K562 (cell line): ENCODE results near the gene USP10. TPM values are rescaled to one million over a fixed set of nuclear protein-coding genes. Genes with fewer than 3 reads are reported as not detected.

ENCODE experiments used
- ATAC-seq: fragments of 200-7000 bp; cut with Tn5 transposase; 3 replicates; pipeline ENCODE4 v1.9.1; 2020; ENCODE audit warnings: moderate library complexity
- BruUV-seq: library from RNA; stranded (reverse); fragments of 400-500 nt; replicated peaks from 2 replicates; lab custom pipeline; 2021; lab: Mats Ljungman, UMichigan
- CTCF ChIA-PET: fragments of 300-600 bp; formaldehyde crosslinking; extraction: SDS; loops from one replicate; lab custom pipeline; 2021; ENCODE audit warnings: low intra/inter-chr PET ratio; lab: Yijun Ruan, JAX
- POLR2A ChIA-PET: fragments of 300-600, 350-650 bp; sonication (Branson Sonifier 250); formaldehyde crosslinking; extraction: SDS; loops from one replicate; lab custom pipeline; 2021; ENCODE audit warnings: antibody characterized with exemption, inconsistent platforms; lab: Yijun Ruan, JAX
- DNase-seq, 4 experiments: peaks; one replicate each; pipeline versions ENCODE4 v3.0.0 to v3.0.0-alpha.2; 2011 to 2018; ENCODE audit warnings: low spot score in 3 of 4, mixed read lengths in 3 of 4; ENCODE audit errors: extremely low read depth in 1 of 4
- FAIRE-seq: peaks from 2 replicates; lab custom pipeline; 2011; peaks lifted over from hg19 to GRCh38; lab: Jason Lieb, UNC
- H2AFZ ChIP-seq: 2 replicates; pipeline ENCODE4 v1.6.0; 2011; ENCODE audit warnings: low read depth, low read length, control low read depth, inconsistent platforms
- H3K27ac ChIP-seq: fragments of 200-600 bp; 3 replicates; pipeline ENCODE4 v1.8.0; 2011; ENCODE audit warnings: low read depth, mild to moderate bottlenecking, control low read depth, inconsistent platforms, low read length, moderate library complexity, mixed read lengths; ENCODE audit errors: extremely low read depth
- H3K27me3 ChIP-seq, 2 experiments: fragments of 300-600 bp in 1 of 2; 2 replicates in 1 of 2; 3 replicates in 1 of 2; pipeline versions ENCODE4 v1.6.0 to v1.8.0; 2011; ENCODE audit warnings: inconsistent platforms in 2 of 2, low read length in 2 of 2, mild to moderate bottlenecking in 1 of 2, mixed read lengths in 1 of 2, moderate library complexity in 1 of 2; ENCODE audit not compliant: control insufficient read depth in 2 of 2, insufficient read depth in 2 of 2
- H3K36me3 ChIP-seq: fragments of 300-600 bp; 3 replicates; pipeline ENCODE4 v1.8.0; 2011; ENCODE audit warnings: mild to moderate bottlenecking, low read length, inconsistent platforms; ENCODE audit not compliant: control insufficient read depth, insufficient read depth
- H3K4me1 ChIP-seq, 2 experiments: fragments of 200-600 bp in 1 of 2; replicated peaks in 1 of 2; 2 replicates in 1 of 2; 3 replicates in 1 of 2; pipeline versions ENCODE4 v1.5.1 to v1.8.0; 2011; ENCODE audit warnings: inconsistent platforms in 2 of 2, low read length in 2 of 2, mild to moderate bottlenecking in 1 of 2, mixed read lengths in 1 of 2, moderate library complexity in 1 of 2; ENCODE audit not compliant: control insufficient read depth in 2 of 2, insufficient read depth in 2 of 2
- H3K4me2 ChIP-seq: 2 replicates; pipeline ENCODE4 v1.6.1; 2011; ENCODE audit warnings: low read length, control low read depth, inconsistent platforms, mixed read lengths; ENCODE audit not compliant: insufficient read depth
- H3K4me3 ChIP-seq: fragments of 200-600 bp; sonication (generic), shearing (Covaris generic); 2 replicates; pipeline ENCODE4 v1.5.1; 2016; ENCODE audit warnings: control low read depth, inconsistent platforms
- H3K79me2 ChIP-seq: fragments of 200-600 bp; 3 replicates; pipeline ENCODE4 v1.8.0; 2011; ENCODE audit warnings: low read length, inconsistent platforms; ENCODE audit not compliant: control insufficient read depth, insufficient read depth
- H3K9ac ChIP-seq, 2 experiments: 2 replicates each; pipeline versions ENCODE4 v1.6.0 to v1.6.1; 2011; ENCODE audit warnings: low read depth in 2 of 2, low read length in 2 of 2, control low read depth in 1 of 2, inconsistent platforms in 1 of 2, mild to moderate bottlenecking in 1 of 2, mixed read lengths in 1 of 2; ENCODE audit not compliant: insufficient read depth in 1 of 2
- H3K9me1 ChIP-seq: one replicate; pipeline ENCODE4 v1.6.0; 2011; ENCODE audit warnings: inconsistent platforms, mild to moderate bottlenecking, low read length, moderate library complexity; ENCODE audit not compliant: control insufficient read depth, insufficient read depth
- H3K9me3 ChIP-seq: replicated peaks from 2 replicates; pipeline ENCODE4 v1.5.1; 2011; ENCODE audit warnings: low read depth, low read length, inconsistent platforms; ENCODE audit not compliant: control insufficient read depth, insufficient read depth
- H4K20me1 ChIP-seq: replicated peaks from 2 replicates; pipeline ENCODE4 v1.6.1; 2011; ENCODE audit warnings: low read length, inconsistent platforms, mixed read lengths; ENCODE audit not compliant: control insufficient read depth, insufficient read depth
- BMI1 ChIP-seq: fragments of 150-350 bp; IDR thresholded peaks from 2 replicates; pipeline ENCODE4 v1.6.1; 2014; ENCODE audit warnings: low read length
- ELF1 ChIP-seq: fragments of 200-800 bp; sonication (Bioruptor generic); IDR thresholded peaks from 2 replicates; pipeline ENCODE4 v1.6.1; 2016; ENCODE audit warnings: missing genetic modification characterization, missing compliant biosample characterization
- HDGF ChIP-seq: fragments of 450-650 bp; IDR thresholded peaks from 2 replicates; pipeline ENCODE4 v1.6.1; 2016
- HNRNPL ChIP-seq: fragments of 200-400 bp; formaldehyde crosslinking; IDR thresholded peaks from 2 replicates; pipeline ENCODE4 v1.6.1; 2017; ENCODE audit warnings: low read depth, mild to moderate bottlenecking, low read length
- KDM2B ChIP-seq: fragments of 250-450 bp; sonication (Bioruptor Pico); IDR thresholded peaks from 2 replicates; pipeline ENCODE4 v1.8.0; 2021; ENCODE audit warnings: mild to moderate bottlenecking, moderate library complexity
- MCM3 ChIP-seq: fragments of 450-650 bp; IDR thresholded peaks from 2 replicates; pipeline ENCODE4 v1.6.1; 2016
- SAFB ChIP-seq: fragments of 200-400 bp; formaldehyde crosslinking; IDR thresholded peaks from 2 replicates; pipeline ENCODE4 v1.6.1; 2017; ENCODE audit warnings: low read depth, low read length, borderline replicate concordance
- SIN3B ChIP-seq: fragments of 450-650 bp; IDR thresholded peaks from 2 replicates; pipeline ENCODE4 v1.6.1; 2017; ENCODE audit warnings: low read depth, mild to moderate bottlenecking, moderate library complexity
- SUPT5H ChIP-seq: fragments of 450-650 bp; IDR thresholded peaks from 2 replicates; pipeline ENCODE4 v1.6.1; 2016
- TAF1 ChIP-seq: IDR thresholded peaks from 2 replicates; pipeline ENCODE4 v1.6.1; 2011; ENCODE audit warnings: mild to moderate bottlenecking, low read length, moderate library complexity; ENCODE audit not compliant: insufficient read depth, control insufficient read depth, severe bottlenecking; ENCODE audit errors: extremely low read depth
- YY1 ChIP-seq, 3 experiments: IDR thresholded peaks; 2 replicates each; pipeline ENCODE4 v1.6.1; 2011; ENCODE audit warnings: low read length in 2 of 3, mild to moderate bottlenecking in 2 of 3, moderate library complexity in 2 of 3, borderline replicate concordance in 1 of 3, control low read depth in 1 of 3, low read depth in 1 of 3; ENCODE audit not compliant: insufficient read depth in 3 of 3, insufficient replicate concordance in 2 of 3, control insufficient read depth in 1 of 3, insufficient read length in 1 of 3; ENCODE audit errors: extremely low read depth in 1 of 3
- ZC3H8 ChIP-seq: fragments of 450-650 bp; IDR thresholded peaks from 2 replicates; pipeline ENCODE4 v1.6.1; 2017
- ZFP30 ChIP-seq: fragments of 250-450 bp; sonication (Bioruptor Pico); IDR thresholded peaks from 2 replicates; pipeline ENCODE4 v1.8.0; 2022; ENCODE audit warnings: moderate library complexity, mild to moderate bottlenecking, inconsistent platforms, borderline replicate concordance
- ZKSCAN3 ChIP-seq: fragments of 250-450 bp; sonication (Bioruptor Pico); IDR thresholded peaks from 2 replicates; pipeline ENCODE4 v1.4.0; 2020
- ZNF589 ChIP-seq: fragments of 200-800 bp; sonication (Bioruptor generic); IDR thresholded peaks from 2 replicates; pipeline ENCODE4 v1.6.1; 2016; ENCODE audit warnings: low read depth, missing genetic modification characterization, missing compliant biosample characterization
- ZNF668 ChIP-seq: fragments of 250-450 bp; sonication (Bioruptor Pico); IDR thresholded peaks from 2 replicates; pipeline ENCODE4 v1.8.0; 2022; ENCODE audit warnings: mild to moderate bottlenecking, inconsistent platforms
- ZNF766 ChIP-seq: fragments of 200-800 bp; sonication (Bioruptor generic); conservative IDR thresholded peaks from 2 replicates; pipeline ENCODE4 v1.6.1; 2016; ENCODE audit warnings: missing genetic modification characterization, missing compliant biosample characterization
- WGBS: fragments of 100-300 bp; shearing (Covaris generic); methylation state at CpG from one replicate; pipeline ENCODE4 v1.1.6; 2016; ENCODE audit warnings: low coverage, mixed read lengths; ENCODE audit not compliant: insufficient coverage; ENCODE audit errors: missing lambda C conversion rate; 5-methylcytosine and 5-hydroxymethylcytosine counted together
- in situ Hi-C: fragments of 300-500 bp; cut with MboI; formaldehyde crosslinking; loops from 4 replicates; pipeline ENCODE4 v1.15.0; 2018; ENCODE audit warnings: inconsistent platforms, mixed read lengths
- intact Hi-C: fragments of 100-400 bp; cut with micrococcal nuclease; formaldehyde crosslinking; loops from 2 replicates; pipeline ENCODE4 v1.14.2; 2022
- polyA plus RNA-seq, 8 experiments: library from polyadenylated mRNA; depleted of rRNA in 4 of 8; stranded (reverse) in 5 of 8; unstranded in 3 of 8; fragments of >200 nt; fragmentation: Nextera tagmentation in 2 of 8; fragmentation: Illumina TruSeq in 1 of 8; extraction: Ambion mirVana in 2 of 8; extraction: Trizol in 1 of 8; gene quantifications; 2 replicates each; pipeline versions ENCODE4 v1.2.1 to v1.2.3, GENCODE V29; 2011 to 2014; ENCODE audit warnings: inconsistent platforms in 1 of 8, missing spikeins in 1 of 8
- total RNA-seq, 7 experiments: library from RNA; depleted of rRNA in 6 of 7; stranded (reverse); fragments of >200 nt in 6 of 7; fragmentation: Illumina TruSeq in 2 of 7; extraction: Trizol in 2 of 7; gene quantifications; 2 replicates each; pipeline versions ENCODE4 v1.2.1 to v1.2.3, GENCODE V29; 2011 to 2021; ENCODE audit warnings: low replicate concordance in 1 of 7
- TF ChIP-seq, protein P1 (sequence below): sonication (generic); formaldehyde crosslinking; IDR thresholded peaks from 2 replicates; pipeline ENCODE4 v1.8.0; 2022; ENCODE audit warnings: missing genetic modification reagents, mild to moderate bottlenecking, moderate library complexity, borderline replicate concordance

Gene USP10
- total and polyA plus RNA-seq, 9 of the 15 experiments (the other 6 are each of a cell fraction or from before 2014, with no cell fraction given): 61.7 to 197 (median 116) TPM

DNA sequence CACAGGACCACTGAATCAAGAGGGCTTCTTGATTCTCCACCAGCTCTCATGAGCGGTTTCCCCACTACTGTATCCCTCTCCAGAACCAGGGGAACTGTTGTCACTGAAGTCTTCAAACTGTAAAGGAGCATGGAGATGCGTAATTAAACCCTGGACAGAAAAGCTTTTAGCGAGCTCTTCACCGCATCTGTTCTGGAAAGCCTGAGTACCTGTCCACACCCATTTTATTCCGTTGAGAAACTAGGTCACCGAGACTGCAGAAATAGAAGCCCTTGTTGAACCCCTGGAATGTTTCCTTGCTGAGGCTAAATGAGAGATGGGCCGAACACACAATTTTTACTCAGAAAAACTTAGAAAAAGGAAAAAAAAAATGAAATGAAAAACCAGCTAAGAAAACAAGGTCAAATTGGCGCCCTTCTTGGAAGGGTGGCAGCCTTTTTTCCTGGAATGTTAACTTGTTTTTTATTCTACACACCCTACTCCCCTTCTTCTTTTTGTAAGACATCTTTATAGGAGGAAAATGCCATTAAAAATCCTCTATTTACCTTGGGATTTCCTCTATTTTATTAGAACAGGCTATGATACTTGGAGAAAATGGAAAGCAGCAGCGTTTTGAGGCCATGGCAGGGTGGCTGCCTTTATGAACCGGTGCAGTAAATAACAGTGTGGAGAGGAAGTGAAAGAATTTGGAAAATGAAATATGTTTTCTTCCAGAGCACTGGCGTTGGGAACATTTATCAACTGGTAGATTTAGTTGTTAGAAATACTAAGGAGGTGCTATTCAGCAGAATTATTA, 67.4 kb downstream of the USP10 start:
- no peak for FAIRE-seq
- POLR2A ChIA-PET: interaction anchor here (0.7 kb wide), 1 partner anchor 845 kb away, joined by 3 read pairs; no protein-coding TSS in a partner anchor

More for the DNA sequence above, 67.4 kb downstream of the USP10 start:
- WGBS: 96% methylated on average over 11 of the region's 11 CpGs
- no peak overlapping the region for H3K4me2 ChIP-seq
- intact Hi-C loops (no loop called here), in situ Hi-C loops (no loop called here)
- no peak overlapping the region for H3K4me3 ChIP-seq
- BruUV-seq: no TSS peak
- no peak overlapping the region for H2AFZ ChIP-seq
- ATAC-seq (no peak), DNase-seq (no peak)
- TF ChIP-seq ZFP30 (no peak), HDGF (no peak), MCM3 (no peak), TAF1 (no peak), ZC3H8 (no peak), ZNF668 (CRISPR knock-in tag) (no peak), ZNF589 (CRISPR knock-in tag) (no peak), YY1 (IDR thresholded peaks at IDR 0.05; ENCODE audit: borderline replicate concordance in 1 of 3, control insufficient read depth in 1 of 3, extremely low read depth in 1 of 3, insufficient read depth in 3 of 3, insufficient read length in 1 of 3, insufficient replicate concordance in 2 of 3, low read depth in 1 of 3, low read length in 2 of 3) (no peak), SAFB (no peak), HNRNPL (no peak), SIN3B (no peak), SUPT5H (no peak), KDM2B (CRISPR knock-in tag) (no peak), BMI1 (no peak), ELF1 (tag) (no peak), ZNF766 (CRISPR knock-in tag) (no peak), ZKSCAN3 (CRISPR knock-in tag) (no peak)
- TF ChIP-seq, protein P1, sequence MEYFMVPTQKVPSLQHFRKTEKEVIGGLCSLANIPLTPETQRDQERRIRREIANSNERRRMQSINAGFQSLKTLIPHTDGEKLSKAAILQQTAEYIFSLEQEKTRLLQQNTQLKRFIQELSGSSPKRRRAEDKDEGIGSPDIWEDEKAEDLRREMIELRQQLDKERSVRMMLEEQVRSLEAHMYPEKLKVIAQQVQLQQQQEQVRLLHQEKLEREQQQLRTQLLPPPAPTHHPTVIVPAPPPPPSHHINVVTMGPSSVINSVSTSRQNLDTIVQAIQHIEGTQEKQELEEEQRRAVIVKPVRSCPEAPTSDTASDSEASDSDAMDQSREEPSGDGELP (CRISPR knock-in tag): no peak
- no peaks in the 10 kb centered on the region for H3K27me3 ChIP-seq
- H3K36me3 ChIP-seq: peaks cover 87% of the 10 kb centered on the region
- H3K4me1 ChIP-seq: no peaks in the 10 kb centered on the region
- H4K20me1 ChIP-seq: peaks cover 8% of the 10 kb centered on the region; the same call in 1 of the 2 replicates
- H3K9ac ChIP-seq: no peak overlapping the region
- no peaks in the 10 kb centered on the region for H3K9me3 ChIP-seq
- H3K9me1 ChIP-seq: no peaks in the 10 kb centered on the region
- H3K79me2 ChIP-seq: peaks cover 8% of the 10 kb centered on the region; the same call in 1 of the 3 replicates
- CTCF ChIA-PET: interaction anchor here (0.6 kb wide), 1 partner anchor 85 kb away, joined by 3 read pairs; no protein-coding TSS in a partner anchor
- H3K27ac ChIP-seq: no peak overlapping the region
